Omental fat pad (tissue), 4 donors: ENCODE measurements around the gene IL2RG. TPM values are rescaled to one million over a fixed set of nuclear protein-coding genes. Genes with fewer than 3 reads are reported as not detected.

Experiments
- ATAC-seq: fragments of 150-250 bp; one replicate; pipeline ENCODE4 v1.9.1; 2016; ENCODE audit warnings: mild to moderate bottlenecking, moderate library complexity; ENCODE audit not compliant: low FRiP score
- DNase-seq: peaks from one replicate; pipeline ENCODE4 v3.0.0-alpha.2; 2019; ENCODE audit warnings: low spot score
- small RNA-seq: library from RNA; depleted of rRNA; stranded (forward); fragments of <200 nt; gene quantifications from one replicate; pipeline ENCODE3, GENCODE V24; 2016
- total RNA-seq, 4 donors: library from RNA; depleted of rRNA; stranded (reverse); fragments of >200 nt; gene quantifications; one replicate each; pipeline ENCODE4 v1.1.0, GENCODE V29; 2016
- TF ChIP-seq, protein P1 (sequence below), 3 donors: fragments of 450-650 bp; IDR thresholded peaks; one replicate each; pipeline ENCODE4 v1.5.1; 2016 to 2017; ENCODE audit warnings: antibody characterized with exemption in 3 of 3, mild to moderate bottlenecking in 3 of 3, moderate library complexity in 2 of 3

Gene IL2RG
- total RNA-seq, 4 donors from 2014 or later = 8.3 to 30.9 (median 15.6) TPM

DNA sequence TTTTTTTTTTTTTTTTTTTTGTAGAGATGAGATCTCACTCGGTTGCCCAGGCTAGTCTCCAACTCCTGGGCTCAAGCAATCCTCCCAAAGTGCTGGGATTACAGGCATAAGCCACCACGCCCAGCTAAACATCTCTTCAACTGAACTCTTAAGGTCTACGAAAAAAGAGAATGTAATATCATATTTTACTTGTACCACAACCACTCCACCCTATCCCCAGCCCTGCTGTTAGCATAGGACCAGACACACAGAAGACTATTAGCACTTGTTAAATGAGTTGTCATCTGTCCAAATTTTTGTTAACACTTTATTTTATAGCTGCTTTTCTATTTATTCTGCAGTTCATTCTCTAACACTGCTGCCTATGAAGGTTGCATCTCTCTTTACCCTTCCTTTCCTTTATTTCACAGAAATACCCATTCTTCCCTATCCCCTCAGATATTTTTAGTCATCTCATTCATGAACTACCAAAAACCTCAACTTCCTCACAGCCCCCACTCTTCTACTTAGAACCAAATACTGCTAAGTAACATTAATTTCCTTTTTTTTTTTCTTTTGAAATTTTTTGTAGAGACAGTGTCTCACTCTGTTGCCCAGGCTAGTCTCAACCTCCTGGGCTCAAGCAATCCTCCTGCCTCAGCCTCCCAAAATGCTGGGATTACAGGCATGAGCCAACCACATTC lies 53.4 kb downstream of the IL2RG start:
- ATAC-seq = no peak
- TF ChIP-seq, protein P1, sequence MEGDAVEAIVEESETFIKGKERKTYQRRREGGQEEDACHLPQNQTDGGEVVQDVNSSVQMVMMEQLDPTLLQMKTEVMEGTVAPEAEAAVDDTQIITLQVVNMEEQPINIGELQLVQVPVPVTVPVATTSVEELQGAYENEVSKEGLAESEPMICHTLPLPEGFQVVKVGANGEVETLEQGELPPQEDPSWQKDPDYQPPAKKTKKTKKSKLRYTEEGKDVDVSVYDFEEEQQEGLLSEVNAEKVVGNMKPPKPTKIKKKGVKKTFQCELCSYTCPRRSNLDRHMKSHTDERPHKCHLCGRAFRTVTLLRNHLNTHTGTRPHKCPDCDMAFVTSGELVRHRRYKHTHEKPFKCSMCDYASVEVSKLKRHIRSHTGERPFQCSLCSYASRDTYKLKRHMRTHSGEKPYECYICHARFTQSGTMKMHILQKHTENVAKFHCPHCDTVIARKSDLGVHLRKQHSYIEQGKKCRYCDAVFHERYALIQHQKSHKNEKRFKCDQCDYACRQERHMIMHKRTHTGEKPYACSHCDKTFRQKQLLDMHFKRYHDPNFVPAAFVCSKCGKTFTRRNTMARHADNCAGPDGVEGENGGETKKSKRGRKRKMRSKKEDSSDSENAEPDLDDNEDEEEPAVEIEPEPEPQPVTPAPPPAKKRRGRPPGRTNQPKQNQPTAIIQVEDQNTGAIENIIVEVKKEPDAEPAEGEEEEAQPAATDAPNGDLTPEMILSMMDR (IDR thresholded peaks at IDR 0.05) = no peak

More for the DNA sequence above, 53.4 kb downstream of the IL2RG start:
- DNase-seq = no peak

Small RNA genes lying within 50 kb of the gene (small RNA-seq; reads per million reads assigned to genes)
- not detected for gene CXorf65

Other genes with a start within 250 kb of the IL2RG start
- not detected for gene TEX11, start 202.9 kb downstream of the IL2RG start, total RNA-seq
- gene SLC7A3, start 180.5 kb downstream of the IL2RG start, total RNA-seq = under 1 TPM in 1 of 4 donors, not detected in 3; 0.47 TPM
- gene SNX12, start 43.2 kb downstream of the IL2RG start, total RNA-seq = 10 to 100 TPM; 34.9 to 53.4 (median 43.7) TPM
- 10 to 100 TPM; 13.8 to 23.8 (median 20.1) TPM for gene FOXO4, start 15.7 kb downstream of the IL2RG start, total RNA-seq
- gene CXorf65, start 4.8 kb downstream of the IL2RG start, total RNA-seq = not detected
- gene MED12, start 7.0 kb upstream of the IL2RG start, total RNA-seq = 10 to 100 TPM; 29.0 to 74.4 (median 36.0) TPM
- gene NLGN3, start 33.3 kb upstream of the IL2RG start, total RNA-seq = 1 to 10 TPM in 2 of 4 donors, under 1 TPM in 2; 0.25 to 1.7 (median 0.87) TPM
- gene GJB1, start 111.6 kb upstream of the IL2RG start, total RNA-seq = under 1 TPM in 1 of 4 donors, not detected in 3; 0.31 TPM
- 10 to 100 TPM in 2 of 4 donors, 1 to 10 TPM in 2; 3.8 to 14.8 (median 11.2) TPM for gene ZMYM3, start 142.6 kb upstream of the IL2RG start, total RNA-seq
- gene NONO, start 172.1 kb upstream of the IL2RG start, total RNA-seq = 100 to 1,000 TPM; 180 to 262 (median 199) TPM
- 1 to 10 TPM in 3 of 4 donors, under 1 TPM in 1; 0.74 to 5.4 (median 1.3) TPM for gene ITGB1BP2, start 190.2 kb upstream of the IL2RG start, total RNA-seq